ENCODE data around the gene PDIA3. TPM values are rescaled to one million over a fixed set of nuclear protein-coding genes. Genes with fewer than 3 reads are reported as not detected.

The PDIA3 gene
- total and polyA plus RNA-seq, 2 of the 13 experiments (the other 11 are each of a cell fraction or from before 2014, with no cell fraction given), result 238 to 433 TPM

- TF ChIP-seq ZBTB2 (CRISPR knock-in tag; IDR thresholded peaks at IDR 0.05; ENCODE audit: low read depth), result no peak
- no peak for TF ChIP-seq NCOA5 (CRISPR knock-in tag; IDR thresholded peaks at IDR 0.05)
- TF ChIP-seq SALL2 (CRISPR knock-in tag; IDR thresholded peaks at IDR 0.05), result peak; percentile 66; the same call in 1 of the 2 replicates
- no peak for TF ChIP-seq MAFF (IDR thresholded peaks at IDR 0.05; ENCODE audit: low read depth, low read length)
- TF ChIP-seq NBN (conservative IDR thresholded peaks at IDR 0.05), result no peak
- no peak for TF ChIP-seq BHLHE40 (IDR thresholded peaks at IDR 0.05; ENCODE audit: low read length)
- TF ChIP-seq GFI1 (CRISPR knock-in tag; IDR thresholded peaks at IDR 0.05; ENCODE audit: borderline replicate concordance), result no peak
- no peak for TF ChIP-seq SMC3 (IDR thresholded peaks at IDR 0.05; ENCODE audit: low read length)
- TF ChIP-seq HBP1 (CRISPR knock-in tag; IDR thresholded peaks at IDR 0.05; ENCODE audit: low read depth), result no peak
- no peak for TF ChIP-seq E2F2 (CRISPR knock-in tag; IDR thresholded peaks at IDR 0.05; ENCODE audit: borderline replicate concordance)
- TF ChIP-seq SMYD3 (CRISPR knock-in tag; IDR thresholded peaks at IDR 0.05), result no peak
- TF ChIP-seq SUZ12 (IDR thresholded peaks at IDR 0.05; ENCODE audit: low read depth, low read length), result no peak
- TF ChIP-seq ZNF234 (CRISPR knock-in tag; conservative IDR thresholded peaks at IDR 0.05), result 0 out of 2 replicates have a peak, but pooled peaks have one; percentile 42
- TF ChIP-seq NCOA1 (CRISPR knock-in tag; IDR thresholded peaks at IDR 0.05), result no peak
- no peak; the same call in 1 of the 2 replicates for TF ChIP-seq PHF21A (CRISPR knock-in tag; IDR thresholded peaks at IDR 0.05)
- TF ChIP-seq TARDBP (CRISPR knock-in tag; IDR thresholded peaks at IDR 0.05), result no peak
- peak; percentile 63; the same call in 1 of the 2 replicates for TF ChIP-seq KLF9 (CRISPR knock-in tag; IDR thresholded peaks at IDR 0.05; ENCODE audit: low read depth)
- TF ChIP-seq ZBTB4 (CRISPR knock-in tag; IDR thresholded peaks at IDR 0.05; ENCODE audit: borderline replicate concordance), result no peak
- no peak for TF ChIP-seq HMG20B (CRISPR knock-in tag; conservative IDR thresholded peaks at IDR 0.05)
- peak; percentile 85; the same call in 1 of the 2 replicates for TF ChIP-seq ZNF670 (CRISPR knock-in tag; IDR thresholded peaks at IDR 0.05; ENCODE audit: borderline replicate concordance)
- TF ChIP-seq E2F1 (CRISPR knock-in tag; IDR thresholded peaks at IDR 0.05), result peak; percentile 66; the same call in 1 of the 2 replicates
- no peak for TF ChIP-seq ZNF615 (CRISPR knock-in tag; IDR thresholded peaks at IDR 0.05; ENCODE audit: borderline replicate concordance)
- TF ChIP-seq ZNF619 (CRISPR knock-in tag; IDR thresholded peaks at IDR 0.05), result no peak
These were observed 31.2 kb downstream of the PDIA3 start (continued) for GRCh38 chr15:43777267-43777914.

Data from HepG2 (cell line).